ENCODE measurements around the gene GIT1.

Gene GIT1

DNA sequence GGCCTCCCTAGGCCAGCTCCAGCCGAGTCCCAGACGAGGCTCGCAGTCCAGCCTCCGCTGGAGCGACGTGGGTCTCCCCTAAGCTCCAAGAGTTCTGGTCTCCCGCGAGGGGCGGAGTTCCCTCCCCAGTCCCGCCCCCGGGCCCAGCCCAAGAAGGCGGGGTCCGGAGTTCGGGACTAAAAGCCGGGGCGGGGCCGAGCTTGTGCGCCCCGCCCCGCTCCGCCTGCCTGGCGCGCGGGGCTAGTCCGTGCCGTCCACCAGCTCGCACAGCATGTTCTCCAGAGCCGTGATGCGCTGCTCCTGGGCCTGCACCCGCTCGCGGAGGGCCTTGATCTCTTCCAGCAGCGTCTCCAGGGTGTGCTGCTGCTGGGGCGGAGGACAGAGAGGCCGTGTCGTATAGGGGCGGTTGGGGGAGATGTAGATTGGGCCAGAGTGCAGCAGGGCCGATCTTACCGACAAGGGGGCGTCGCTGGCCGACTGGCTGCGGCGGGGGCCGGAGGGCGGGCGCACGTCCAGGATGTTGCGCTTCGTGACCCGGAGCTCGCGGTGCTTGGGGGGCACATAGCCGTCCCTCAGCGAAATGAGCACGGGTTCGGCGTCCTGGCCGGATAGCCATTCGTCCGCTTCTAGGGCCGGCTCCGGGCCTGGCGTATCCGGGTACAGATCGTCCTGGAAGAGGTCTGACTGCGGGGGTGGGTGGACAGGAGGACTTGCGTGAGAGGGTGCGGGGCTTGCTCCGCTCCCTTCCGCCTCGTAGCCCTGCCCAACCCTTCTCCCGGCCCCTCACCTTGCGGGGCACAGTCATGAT lies 26.2 kb upstream of the GIT1 start:
- H3K4me3 ChIP-seq (ENCODE audit: low read depth, low read length): peak overlapping the region; percentile 37

DNA sequence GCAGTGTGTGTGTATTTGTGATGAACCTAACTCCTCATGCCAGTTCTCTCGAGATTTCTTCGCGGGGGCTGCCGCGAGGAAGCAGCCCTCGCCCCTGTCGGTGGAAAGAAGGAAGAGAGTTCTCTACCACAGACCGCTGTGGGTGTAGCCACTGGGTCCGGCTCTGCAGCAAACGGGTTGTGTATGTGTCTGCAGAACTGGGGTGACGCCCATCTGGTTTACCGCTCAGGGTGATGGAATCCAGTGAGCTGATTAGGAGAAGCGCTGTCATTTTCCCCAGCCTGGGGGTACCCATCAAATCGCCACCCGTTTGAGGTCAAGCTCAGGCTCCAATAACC lies 25.6 kb upstream of the GIT1 start:
- H3K4me3 ChIP-seq (ENCODE audit: low read depth, low read length): peak overlapping the region; percentile 37

DNA sequence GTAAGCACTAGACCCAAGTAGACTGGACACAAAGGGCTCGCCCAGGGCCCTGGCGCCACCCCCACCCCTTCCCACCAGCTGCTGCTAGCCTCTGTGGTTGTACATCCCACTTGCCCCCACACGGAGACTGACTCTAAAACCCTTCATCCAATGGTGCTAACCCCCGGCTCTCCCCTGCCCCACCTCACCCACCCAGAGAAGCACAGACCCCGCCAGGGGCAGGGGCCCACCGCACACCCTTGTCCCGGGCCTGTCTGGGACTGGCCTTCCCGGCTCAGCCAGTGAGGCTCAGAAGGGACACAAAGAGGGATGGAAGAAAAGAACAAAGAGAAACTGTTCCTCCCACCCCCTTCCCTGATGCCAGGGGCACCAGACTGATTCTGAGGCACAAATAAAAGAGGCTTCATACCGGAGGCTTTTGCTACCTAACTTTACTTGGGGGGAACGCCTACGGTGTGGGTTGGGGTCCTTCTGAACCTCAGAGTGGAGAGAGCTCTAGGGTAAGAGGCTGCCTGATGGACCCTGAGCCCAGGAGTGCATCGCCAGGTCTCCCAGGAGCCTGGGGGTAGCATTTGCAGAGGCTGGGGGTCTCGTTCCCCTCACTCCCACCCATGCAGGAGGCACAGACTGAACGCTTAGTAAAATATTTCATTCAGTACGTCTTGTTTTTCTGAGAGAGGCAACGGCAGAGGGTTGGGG lies 25.1 kb upstream of the GIT1 start:
- no peak overlapping the region for H3K4me3 ChIP-seq (ENCODE audit: low read depth, low read length)

DNA sequence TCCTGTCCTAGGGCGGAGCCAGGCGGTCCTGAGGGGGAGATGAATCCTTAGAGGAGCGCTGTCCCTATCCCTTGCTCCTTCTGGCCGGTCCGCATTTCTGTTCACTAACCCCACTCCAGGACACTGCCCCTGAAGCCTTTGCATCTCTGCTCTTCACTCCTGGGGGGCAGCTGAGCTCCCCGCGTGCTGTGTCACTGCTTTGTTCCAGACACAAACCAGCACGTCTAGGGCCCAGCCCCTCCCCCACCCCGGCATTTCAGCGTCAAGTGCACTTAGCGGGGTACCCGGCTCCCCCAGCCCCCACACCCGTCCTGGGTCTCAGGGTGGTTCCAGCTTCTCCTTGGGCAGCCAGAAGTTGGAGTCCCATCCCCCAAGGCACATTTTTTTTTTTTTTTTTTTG lies 24.4 kb upstream of the GIT1 start:
- H3K4me3 ChIP-seq (ENCODE audit: low read depth, low read length): peak overlapping the region; percentile 20

DNA sequence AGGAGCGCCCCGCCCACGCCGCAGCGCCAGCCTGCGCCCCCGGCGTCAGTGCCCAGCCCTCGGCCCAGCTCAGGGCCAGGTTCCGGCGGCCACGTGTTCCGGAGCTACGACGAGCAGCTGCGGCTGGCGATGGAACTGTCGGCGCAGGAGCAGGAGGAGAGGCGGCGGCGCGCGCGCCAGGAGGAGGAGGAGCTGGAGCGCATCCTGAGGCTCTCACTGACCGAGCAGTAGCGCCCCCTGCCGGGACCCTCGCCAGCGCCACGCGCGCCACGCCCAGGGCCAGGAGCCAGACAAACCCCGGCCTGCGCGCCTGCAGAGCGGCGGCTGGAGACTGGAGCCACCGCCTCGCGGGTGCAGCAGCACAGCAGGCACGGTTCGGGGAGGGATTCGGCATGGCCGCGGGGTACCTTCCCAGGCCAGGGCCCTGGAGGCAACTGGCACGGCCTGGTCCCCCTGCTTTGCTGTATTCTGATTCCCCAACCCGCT lies 23.9 kb upstream of the GIT1 start:
- peak overlapping the region; percentile 20 for H3K4me3 ChIP-seq (ENCODE audit: low read depth, low read length)

DNA sequence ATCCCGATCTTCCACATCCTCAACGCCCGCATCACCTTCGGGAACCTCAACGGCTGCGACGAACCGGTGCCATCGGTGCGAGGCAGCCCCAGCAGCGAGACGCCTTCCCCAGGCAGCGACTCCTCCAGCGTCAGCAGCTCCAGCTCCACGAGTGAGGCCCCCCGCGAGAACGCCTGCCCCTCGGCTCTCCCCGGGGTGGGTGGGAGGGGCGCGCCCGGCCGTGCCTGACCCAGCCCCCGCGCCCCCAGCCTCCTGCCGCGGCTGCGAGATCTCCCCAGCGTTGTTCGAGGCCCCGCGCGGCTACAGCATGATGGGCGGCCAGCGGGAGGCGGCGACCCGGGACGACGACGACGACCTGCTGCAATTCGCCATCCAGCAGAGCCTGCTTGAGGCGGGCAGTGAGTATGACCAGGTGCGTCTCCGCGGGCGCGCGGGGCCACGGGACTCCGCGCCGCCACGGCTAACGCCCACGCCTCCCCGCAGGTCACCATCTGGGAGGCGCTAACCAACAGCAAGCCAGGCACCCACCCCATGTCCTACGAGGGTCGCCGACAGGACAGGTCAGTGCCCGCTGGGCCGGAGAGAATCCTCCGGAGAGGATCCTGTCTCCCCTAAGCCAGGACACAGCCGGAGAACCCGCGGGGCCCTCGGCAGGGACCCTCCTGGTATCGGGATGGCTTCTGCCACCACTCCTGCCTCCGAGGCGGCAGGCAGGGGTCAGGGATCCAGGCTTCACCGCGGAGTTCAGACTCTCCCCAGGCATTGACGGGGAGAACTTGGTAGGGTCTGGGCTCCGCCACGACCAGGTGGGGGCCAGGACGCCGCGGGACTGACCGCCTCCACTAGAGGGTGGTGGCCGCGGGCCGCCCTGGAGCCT lies 23.2 kb upstream of the GIT1 start:
- H3K4me3 ChIP-seq (ENCODE audit: low read depth, low read length): no peak overlapping the region

DNA sequence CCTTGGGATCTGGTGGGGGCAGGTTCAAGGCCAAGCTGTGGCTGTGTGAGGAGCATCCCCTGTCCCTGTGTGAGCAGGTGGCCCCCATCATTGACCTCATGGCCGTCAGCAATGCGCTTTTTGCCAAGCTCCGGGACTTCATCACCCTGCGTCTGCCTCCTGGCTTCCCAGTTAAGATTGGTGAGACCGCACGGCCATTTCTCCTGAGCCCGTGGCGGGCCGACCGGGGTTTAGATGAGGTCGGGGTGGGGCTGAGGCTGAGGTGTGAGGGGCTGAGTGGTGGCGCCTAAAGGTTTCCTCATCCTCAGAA lies 22.6 kb upstream of the GIT1 start:
- H3K4me3 ChIP-seq (ENCODE audit: low read depth, low read length): no peak overlapping the region

DNA sequence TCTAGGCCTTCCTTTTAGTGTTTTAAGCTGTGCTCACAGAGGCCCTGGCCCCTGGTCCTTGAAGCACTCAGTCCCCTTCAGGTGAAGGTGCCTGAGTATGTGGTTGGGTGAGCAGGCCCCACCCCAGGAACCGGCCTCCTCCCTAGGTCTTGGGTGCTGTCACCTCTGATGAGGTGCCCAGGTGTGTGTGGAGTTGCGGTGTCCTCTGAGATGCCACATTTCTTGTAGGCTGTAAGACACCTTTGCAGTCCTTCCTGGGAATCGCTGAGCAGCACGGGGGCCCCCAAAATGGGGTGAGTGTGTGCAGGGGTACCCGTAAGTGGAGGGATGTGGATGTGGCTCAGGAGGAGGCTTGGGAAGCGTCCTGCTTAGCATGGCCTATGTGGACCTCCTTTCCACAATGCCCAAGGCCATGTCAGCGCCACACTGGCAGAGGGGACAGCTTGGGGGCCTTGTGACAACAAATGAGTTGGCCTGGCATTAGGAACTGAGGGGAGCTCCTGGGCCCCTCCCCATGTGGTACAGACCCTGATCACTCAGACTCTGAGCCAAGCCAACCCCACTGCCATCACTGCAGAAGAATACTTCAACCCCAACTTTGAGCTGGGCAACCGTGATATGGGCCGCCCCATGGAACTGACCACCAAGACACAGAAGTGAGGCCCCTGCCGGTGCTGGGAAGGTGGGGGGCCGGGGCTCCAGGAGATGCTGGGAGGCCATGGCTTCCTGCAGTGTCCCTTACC lies 22.1 kb upstream of the GIT1 start:
- no peak overlapping the region for H3K4me3 ChIP-seq (ENCODE audit: low read depth, low read length)

DNA sequence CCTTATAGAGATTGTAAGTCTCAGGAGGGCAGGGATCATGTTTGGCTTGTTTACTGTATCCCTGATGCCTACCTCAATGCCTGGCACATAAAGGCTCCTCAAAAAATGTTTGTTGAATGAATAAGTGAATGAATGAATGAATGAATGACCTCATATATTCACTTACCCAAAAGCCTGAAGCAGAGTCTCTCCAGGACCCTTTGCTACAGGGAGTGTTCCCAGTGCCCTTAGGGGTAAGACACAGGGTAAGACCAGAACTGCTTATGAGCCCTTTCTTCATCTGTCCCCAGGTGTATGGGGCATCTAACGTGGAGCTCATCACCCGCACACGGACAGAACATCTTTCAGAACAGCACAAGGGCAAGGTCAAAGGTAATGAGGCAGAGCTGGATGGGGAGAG lies 20.9 kb upstream of the GIT1 start:
- no peak overlapping the region for H3K4me3 ChIP-seq (ENCODE audit: low read depth, low read length)

DNA sequence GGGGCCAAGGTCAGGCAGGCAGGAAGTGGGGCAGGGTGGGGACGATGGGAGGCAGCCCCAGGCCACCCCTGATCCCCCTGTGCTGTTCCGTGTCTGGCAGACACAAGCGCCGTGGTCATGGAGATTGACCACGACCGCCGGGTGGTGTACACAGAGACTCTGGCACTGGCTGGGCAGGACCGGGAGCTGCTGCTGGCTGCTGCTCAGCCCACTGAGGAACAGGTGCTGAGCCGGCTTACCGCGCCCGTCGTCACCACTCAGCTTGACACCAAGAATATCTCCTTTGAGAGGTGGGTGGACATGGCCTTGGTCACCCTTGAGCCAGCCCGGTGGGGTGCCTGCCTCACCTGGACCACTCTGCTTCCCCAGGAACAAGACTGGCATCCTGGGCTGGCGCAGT lies 19.5 kb upstream of the GIT1 start:
- no peak overlapping the region for H3K4me3 ChIP-seq (ENCODE audit: low read depth, low read length)

DNA sequence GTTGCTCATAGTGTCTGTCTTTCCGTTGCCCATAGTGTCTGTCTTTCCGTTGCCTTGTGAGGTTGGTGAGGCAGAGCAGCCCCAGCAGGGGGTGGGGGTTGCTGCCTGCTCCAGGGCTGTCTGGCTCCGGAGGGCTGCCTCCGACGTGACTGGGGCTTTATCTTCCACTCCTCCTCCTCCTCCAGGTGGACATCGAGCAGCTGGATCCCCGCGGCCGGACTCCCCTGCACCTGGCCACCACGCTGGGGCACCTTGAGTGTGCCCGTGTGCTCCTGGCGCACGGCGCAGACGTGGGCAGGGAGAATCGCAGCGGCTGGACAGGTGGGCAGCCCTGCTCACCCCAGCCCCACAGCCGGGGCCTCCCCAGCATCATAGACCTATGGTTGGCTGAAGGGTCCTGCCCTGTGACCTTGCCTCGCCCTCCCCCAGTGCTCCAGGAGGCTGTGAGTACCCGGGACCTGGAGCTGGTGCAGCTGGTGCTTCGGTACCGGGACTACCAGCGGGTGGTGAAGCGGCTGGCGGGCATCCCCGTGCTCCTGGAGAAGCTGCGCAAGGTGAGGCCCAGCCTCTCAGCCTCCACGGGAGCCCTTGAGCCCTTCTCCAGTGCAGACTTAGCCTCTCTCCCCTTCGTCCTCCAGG lies 18.2 kb upstream of the GIT1 start:
- H3K4me3 ChIP-seq (ENCODE audit: low read depth, low read length): no peak overlapping the region

DNA sequence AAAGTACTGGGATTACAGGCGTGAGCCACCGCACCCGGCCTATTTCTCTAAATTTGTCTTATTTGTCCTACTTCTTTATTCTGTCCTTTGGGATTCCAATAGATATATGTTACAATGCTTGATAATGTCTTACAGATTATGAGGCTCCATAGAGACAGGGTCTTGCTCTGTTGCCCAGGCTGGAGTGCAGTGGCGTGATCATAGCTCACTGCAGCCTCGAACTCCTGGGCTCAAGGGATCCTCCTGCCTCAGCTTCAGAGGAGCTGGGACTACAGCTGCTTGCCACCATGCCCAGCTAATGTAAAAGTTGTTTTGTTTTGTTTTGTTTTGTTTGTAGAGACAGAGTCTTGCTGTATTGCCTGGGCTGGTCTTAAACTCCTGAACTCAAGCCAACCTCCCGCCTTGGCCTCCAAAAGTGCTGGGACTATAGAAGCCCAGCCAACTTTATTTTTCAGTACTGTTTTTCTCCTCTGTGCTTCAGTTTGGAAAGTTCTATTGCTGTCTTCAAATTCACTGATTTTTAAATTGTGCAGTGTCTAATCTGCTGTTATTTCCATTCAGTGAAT lies 13.7 kb upstream of the GIT1 start:
- H3K4me3 ChIP-seq (ENCODE audit: low read depth, low read length): no peak overlapping the region

DNA sequence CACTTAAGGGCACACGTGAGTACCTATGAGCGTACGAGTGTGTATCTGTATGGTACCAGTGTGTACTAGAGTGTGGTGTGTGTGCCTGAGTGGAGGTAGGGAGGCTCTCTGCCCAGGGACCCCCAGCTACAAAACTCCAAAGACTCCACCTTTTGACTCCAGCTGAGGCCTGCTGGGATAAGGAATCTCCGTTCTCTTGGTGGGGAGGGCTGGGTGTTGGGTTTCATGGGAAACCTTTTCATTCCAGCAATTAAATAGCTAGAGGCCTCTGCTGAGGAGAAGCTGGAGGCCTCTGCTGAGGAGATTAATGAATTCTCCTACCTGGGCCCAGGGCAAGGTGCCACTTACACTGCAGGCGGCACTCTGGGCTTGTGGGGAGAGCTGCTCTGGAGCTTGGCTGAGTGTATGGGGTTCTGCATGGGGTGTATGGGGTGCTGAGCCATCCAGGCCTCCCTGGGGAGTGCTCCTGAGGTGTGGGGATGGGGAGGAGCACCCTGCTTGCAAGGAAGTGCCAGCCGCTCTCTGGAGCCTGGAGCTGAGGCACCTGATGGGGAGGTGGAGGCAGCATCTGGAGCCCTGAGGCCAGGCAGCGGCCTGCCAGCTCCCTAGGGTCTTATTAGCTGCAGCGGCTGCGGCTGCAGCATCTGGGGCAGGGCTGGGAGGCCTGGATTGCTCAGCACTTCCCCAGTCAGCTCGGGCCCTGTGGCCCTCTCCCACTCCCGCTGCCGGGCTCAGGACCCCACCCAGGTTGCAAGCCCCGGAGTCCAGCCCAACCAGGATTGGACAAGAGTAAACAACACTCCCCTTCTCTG lies 8.1 kb upstream of the GIT1 start:
- H3K4me3 ChIP-seq (ENCODE audit: low read depth, low read length): no peak overlapping the region

DNA sequence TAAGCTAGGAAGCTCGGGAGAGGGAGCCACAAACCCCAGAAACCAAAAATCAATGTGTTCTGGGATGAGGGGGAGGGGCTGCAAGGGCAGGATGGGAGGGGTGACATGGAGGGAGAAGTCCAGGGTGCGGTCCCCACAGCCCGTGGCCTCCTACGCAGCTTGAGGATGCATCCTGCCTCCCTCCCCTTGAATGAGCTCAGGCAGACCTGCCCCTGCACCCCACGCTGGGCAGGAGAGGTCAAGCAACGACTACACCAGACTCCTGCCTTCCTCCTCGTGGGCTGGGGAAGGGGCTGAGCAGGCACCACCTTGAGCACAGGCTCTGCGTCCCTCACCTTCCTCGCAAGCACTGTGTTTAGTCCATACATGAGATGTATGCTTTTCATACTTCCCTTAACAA lies 7.4 kb upstream of the GIT1 start:
- H3K4me3 ChIP-seq (ENCODE audit: low read depth, low read length): no peak overlapping the region

DNA sequence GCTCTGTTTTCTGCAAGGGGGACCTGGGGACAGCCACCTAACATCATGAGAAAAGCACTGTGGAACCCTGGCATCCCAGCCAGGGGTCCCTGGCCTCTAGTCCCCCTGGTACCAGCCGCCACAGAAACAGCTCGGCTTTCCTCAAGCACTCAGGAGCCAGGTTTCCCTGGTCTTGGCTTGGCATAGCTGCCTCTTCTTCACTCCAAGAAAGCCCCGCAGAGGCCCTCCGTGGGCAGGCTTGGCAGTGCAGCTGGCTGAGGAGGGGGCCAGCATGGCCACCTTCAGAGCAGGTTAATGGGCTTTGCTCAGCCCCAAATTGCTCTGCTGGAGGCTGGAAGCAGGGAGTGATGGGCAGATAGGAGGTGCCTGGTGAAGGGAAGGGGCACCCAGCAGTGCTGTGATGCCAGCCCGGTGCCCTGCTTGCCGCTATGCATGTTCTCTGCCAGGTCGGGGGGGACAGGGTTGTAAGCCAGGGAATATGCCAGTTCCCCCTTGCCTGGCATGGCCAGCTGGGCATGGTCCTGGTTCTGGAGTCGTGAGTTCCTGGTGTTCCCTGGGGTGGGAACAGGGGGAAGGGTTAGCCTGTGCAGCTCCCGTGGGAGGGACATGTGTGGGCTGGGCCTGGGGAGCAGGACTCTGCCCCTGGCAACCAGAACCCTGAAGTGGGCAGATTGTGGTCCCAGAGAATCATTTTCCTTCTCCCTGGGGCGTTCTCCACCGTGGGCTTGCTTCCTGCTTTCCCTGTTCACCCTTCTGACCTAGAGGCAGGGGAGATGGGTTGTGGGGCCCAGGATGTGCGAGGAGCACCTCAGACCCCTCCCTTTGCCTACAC lies 6.7 kb upstream of the GIT1 start:
- no peak overlapping the region for H3K4me3 ChIP-seq (ENCODE audit: low read depth, low read length)

DNA sequence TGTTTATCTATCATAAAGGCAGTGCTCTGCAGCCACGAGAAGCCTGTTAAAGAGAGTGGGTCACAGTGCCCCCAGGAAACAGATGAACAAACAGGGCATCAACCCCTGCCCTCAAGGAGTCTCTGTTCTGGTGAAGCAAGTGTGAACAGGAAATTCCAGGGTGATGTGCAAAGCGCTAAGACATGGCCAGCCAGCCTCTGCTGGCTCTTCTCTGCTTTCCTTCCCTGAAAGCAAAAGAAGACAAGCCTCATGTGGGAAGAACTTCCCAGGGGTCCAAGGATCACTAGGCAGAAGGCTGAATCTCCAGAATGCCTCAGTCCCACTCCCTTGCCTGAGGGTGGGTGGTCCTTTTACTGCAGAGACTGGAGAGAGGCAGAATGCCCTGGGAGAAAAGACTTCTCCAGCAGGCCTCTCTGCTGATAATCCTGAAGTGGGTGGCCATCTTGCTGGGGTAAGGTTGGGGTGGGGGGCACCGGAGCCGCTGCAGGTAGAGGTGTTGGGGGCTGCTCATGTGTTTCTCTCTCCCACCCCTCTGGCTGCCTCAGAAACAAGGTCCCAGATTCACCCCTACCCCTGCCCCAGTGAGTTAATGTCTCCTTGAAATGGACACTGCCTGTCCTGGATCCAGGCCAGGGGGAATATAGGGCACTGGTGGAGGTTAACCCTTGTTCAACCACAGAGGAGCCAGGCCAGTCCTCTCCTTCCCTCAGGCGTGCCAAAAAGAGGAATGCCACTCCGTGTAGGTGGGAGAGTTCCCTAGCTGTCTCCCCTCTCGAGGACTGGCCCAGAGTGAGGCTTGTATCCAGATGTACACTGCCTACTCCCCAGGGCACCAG lies 5.9 kb upstream of the GIT1 start:
- H3K4me3 ChIP-seq (ENCODE audit: low read depth, low read length): no peak overlapping the region

DNA sequence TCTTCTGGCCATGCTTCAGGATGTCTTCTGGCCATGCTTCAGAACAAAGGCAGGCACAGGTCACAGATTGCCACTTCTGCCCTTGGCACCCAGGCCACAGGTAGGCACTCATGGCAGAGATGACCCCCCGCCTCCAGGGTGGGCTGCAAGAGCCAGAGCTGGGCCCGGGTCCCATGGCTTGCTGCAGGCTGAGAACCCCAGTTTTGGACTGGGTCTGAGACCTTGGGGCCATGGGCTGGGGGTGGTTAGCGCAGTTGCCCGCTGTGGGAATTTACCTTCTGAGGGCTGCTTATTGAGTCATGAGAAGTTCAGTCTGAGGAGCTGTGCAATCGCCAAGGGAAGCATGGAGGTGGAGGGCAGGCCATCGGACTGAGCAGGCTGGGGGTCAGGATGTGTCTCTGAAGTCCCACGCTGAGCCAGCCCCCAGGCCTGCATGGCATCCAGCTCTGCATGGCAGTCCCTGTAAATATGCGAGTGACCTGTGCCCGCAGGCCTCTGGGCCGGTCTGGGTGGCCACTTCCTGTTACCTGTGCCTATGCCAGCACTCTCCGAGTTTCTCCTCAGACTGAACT lies 5.2 kb upstream of the GIT1 start:
- no peak overlapping the region for H3K4me3 ChIP-seq (ENCODE audit: low read depth, low read length)

All from iPS-11a (cell line).